HEK293T (cell line): ENCODE data around the gene KCNH3.

Experiments used
- FOXK2 ChIP-seq: fragments of 450-650 bp; IDR thresholded peaks from 2 replicates; pipeline ENCODE4 v1.6.1; 2016; ENCODE audit warnings: mild to moderate bottlenecking
- SP1 ChIP-seq: fragments of 450-650 bp; IDR thresholded peaks from 2 replicates; pipeline ENCODE4 v1.6.1; 2017

DNA sequence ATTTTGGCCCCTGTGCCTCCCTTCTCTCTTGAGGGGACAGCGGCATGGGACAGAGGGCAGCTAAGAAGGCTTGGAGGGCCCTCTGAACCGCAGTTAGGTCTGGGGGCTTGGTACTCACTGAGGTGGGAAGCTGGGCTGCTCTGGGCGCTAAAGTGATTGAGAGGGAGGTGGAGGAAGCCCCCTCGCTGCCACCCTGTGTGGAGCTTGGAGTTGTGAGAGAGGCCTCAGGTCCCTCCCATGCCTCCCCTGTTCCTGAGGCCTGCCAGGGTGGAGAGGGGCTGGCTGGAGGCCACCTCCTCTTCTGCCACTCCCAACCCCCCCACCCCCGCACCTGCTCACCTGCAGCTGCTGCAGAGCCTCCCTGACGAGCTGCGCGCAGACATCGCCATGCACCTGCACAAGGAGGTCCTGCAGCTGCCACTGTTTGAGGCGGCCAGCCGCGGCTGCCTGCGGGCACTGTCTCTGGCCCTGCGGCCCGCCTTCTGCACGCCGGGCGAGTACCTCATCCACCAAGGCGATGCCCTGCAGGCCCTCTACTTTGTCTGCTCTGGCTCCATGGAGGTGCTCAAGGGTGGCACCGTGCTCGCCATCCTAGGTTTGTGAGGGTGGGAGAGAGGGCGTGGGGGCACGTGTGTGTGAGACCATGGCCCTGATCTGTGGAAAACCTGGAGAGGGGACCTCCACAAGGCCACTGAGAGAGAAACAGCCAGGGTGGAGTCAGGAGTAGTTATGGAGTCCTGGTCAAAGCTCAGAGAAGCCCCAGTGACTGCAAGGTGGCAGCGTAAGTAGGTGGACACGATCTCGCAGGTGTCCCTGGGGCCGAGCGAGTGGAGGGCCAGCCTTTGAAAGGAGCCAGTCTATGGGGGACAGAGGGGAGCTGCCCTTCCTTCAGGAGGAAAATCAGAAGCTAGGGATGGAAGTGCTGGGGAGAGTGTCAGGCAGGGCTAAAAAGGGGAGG is 11.2 kb downstream of the KCNH3 start:
- TF ChIP-seq SP1 (no peak), FOXK2 (no peak)
